GM21576 (cell line): Measurements from ENCODE around the gene SHCBP1.
A peak's percentile ranks its signal among the peaks of the same experiment; 100 is the strongest.
"Not testable (repeated sequence)": the region's sequence is repeated elsewhere in the genome, so short reads cannot be mapped to it uniquely, and the experiment has no call there.

ENCODE experiments used
- ATAC-seq: cut with Tn5 transposase; IDR thresholded peaks from one replicate; pipeline ENCODE4 v1.9.1; 2021; ENCODE audit warnings: mild to moderate bottlenecking, moderate library complexity; ENCODE audit not compliant: unreplicated experiment

SHCBP1 gene

GRCh38 chr16:46621006-46621933 lies at the start of gene SHCBP1:
SHCBP1 (minus strand) TSS chr16:46621379; CDS start chr16:46621359, 20 bp downstream.
- ATAC-seq = peak; percentile 92

DNA sequence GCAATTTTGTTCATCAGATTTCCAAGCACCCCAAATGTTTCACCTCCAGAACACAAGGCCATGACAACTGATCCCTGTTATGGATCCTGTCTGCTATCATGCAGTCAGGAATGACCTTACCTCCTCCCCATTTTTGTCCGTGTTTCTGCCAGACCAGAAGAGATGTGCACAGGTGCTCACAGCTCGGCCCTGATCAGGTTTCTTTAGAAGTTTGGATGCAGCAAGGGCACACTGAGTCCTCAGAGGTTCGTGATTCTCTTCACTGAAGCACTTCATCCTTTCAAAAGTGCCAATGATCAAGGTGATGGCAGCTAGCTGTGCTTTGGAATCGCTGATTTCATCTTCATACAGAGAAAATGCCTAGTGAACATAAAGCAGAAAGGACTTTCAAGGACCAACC lies 40.9 kb upstream of the SHCBP1 start:
- ATAC-seq = no peak

DNA sequence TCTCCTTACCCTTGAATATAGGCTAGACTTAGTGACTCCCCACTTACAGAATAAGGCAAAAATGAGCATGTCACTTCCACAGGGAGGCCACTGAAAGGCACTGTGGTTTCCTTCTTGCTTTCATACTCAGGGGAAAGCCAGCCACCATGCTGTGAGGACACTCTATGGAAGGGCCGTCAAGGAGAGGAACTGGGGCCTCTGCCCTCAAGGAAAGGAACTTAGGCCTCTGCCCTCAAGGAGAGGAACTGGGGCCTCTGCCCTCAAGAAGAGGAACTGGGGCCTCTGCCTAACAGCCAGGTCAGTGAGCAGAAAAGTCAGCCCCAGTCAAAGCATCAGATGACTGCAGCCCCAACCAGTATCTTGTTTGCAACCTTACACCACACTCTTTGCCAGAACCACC lies 37.7 kb upstream of the SHCBP1 start:
- ATAC-seq = peak; percentile 94

- no peak for ATAC-seq
Observed at GRCh38 chr16:46651305-46651704, 30.1 kb upstream of the SHCBP1 start.

DNA sequence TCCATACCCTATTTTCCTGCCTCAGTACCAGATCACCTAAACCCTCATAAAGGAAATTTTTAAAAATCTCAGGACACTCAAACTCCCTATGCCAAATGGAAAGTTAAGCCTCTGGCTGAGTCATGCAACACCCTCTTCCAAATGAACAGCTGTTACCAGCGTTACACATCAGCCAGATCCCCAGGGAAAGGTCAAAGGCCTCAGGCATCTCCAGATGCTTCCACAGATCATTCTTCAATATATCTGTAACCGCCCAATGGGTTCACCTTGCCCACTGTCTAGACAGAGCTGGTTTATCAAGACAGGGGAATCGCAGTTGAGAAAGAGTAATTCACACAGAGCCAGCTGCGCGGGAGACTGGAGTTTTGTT lies 29.1 kb upstream of the SHCBP1 start:
- no peak for ATAC-seq

GRCh38 chr16:46649588-46650253 lies 28.5 kb upstream of the SHCBP1 start:
- ATAC-seq = no peak

DNA sequence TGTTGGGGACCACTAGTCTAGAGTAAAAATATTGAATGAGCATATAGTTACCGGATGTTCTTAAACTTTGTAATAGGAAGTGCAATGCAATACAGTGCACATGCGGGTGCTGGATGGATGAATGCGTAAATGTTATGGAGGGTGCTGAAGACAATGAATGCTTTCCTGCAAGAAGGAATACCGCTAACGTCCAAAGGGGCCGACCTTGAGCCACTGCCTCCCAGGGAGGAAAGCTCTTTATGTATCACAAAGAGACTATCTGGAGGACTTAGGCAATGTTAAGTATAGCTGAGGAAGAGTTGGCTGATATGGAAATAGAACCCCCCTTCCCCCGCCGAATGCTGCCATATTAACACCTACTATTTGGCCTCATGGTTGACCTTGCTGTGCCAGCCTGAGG lies 27.5 kb upstream of the SHCBP1 start:
- ATAC-seq = no peak

- ATAC-seq = no peak
Observed at GRCh38 chr16:46638947-46639925, 18.1 kb upstream of the SHCBP1 start.

DNA sequence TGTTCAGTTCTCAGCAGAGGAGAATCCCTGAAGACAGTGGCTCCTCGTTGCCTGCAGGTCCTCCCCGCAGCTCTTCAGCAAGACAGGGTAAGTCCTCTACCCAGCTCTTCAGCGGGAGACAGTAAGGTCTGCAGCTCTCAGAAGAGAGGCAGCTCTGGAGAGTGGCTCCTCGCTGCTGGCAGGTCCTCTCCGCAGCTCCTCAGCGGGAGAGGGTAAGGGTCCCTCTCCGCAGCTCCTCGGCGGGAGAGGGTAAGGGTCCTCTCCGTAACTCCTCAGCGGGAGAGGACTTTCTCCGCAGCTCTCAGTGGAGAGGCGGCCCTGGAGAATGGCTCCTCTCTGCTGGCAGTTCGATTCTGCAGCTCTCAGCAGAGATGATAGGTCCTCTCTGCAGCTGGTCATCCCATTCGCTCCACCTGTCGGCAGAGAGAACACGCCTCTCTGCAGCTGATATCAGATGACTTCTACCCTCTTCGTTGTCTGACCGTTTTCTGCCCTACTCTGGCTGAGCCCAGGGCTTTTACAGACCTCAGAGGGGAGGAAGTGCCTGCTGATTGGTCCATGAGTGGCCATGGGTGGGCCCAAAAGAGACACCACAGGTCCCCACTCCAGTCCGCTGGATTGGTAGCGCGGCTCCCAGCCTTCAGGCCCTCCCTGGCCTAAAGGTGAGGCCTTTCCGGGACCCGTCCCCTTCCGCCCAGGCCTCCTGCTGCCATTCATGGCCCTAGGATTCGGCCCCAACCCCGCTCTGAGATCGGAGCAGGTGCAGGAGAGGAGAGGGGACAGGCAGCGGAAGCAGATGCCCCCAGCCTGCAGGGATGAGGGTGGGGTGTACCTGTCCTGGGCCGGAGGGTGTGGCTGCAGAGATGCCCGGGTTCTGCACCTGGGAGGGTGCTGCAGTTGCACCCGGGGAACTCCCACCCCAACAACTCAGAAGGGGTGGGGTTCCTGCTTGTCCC lies 11.9 kb upstream of the SHCBP1 start:
- no peak for ATAC-seq

GRCh38 chr16:46629331-46630219 lies 8.4 kb upstream of the SHCBP1 start:
- ATAC-seq = no peak

DNA sequence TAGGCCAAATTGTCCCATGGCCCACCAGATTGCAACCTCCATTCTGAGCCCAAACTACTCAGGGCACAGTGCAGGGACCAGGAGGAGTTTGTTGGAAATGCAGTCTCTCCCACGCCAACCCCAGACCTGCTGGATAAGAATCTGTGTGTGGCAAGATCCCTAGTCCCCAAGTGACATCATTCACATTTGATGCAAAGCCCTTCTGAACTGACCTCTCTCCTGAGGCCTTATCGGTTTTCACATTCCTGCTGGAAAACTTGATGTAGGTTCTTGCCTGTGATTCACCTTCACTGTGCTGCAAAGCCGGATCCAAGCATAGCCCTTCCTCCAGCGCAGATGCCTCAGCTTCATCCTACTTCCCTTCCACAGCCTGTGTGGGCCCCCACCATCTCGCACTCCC lies 6.6 kb upstream of the SHCBP1 start:
- ATAC-seq = no peak

DNA sequence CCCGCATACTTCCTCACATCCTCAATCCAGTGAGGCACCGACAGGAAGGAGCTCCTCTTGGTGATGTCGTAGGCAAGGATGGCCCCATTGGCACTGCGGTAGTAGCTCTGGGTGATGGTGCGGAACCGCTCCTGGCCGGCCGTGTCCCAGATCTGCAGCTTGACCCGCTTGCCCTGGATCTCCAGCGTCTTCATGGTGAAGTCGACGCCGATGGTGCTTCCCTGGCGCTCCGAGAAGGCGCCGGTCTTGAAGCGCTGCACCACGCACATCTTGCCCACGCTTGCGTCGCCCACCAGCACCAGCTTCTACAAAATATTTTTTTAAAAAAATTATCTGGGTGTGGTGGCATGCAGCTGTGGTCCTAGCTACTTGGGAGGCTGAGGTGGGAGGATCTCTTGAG lies 5.5 kb upstream of the SHCBP1 start:
- not testable (repeated sequence) for ATAC-seq

DNA sequence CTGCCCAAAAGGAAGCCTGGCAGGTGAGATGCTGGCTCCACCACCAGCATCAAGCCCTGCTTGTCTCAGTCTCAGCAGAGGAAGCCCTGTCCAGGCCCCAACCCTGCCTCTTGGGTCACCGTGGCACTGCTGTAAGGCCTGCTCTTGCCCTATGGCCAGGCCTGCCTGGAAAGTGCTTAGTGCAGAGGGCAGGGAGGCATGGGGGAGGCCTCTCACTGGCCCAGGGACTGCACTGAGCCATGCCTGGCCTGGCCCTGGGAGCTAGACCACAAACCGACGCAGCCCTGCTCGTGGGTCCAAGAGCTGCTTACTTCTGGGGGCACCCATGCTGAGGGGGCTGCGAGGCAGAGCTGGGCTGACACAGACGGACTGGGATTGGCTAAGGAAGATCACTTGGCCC lies 3.7 kb upstream of the SHCBP1 start:
- not testable (repeated sequence) for ATAC-seq

GRCh38 chr16:46623707-46624106 lies 2.5 kb upstream of the SHCBP1 start:
- ATAC-seq = not testable (repeated sequence)

DNA sequence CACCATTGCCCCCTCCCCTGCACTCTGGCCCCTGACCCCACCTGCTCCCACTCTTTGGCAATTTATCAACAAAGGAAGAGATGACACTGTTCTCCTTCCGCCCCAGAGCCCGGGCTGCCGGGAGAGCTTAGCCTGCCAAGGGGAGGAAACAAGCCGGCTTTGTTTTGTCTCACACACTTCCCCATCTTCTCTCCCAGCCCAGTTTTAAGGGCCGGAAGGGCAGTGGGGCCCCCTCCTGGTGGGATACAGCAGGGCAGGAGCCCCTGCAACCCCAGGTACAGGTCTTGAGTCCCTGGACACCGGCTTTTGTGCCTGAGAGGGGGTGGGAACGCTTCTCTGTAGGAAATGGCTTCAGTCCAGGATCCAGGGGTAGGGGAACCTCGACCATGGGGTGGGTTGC lies 2.1 kb upstream of the SHCBP1 start:
- not testable (repeated sequence) for ATAC-seq

DNA sequence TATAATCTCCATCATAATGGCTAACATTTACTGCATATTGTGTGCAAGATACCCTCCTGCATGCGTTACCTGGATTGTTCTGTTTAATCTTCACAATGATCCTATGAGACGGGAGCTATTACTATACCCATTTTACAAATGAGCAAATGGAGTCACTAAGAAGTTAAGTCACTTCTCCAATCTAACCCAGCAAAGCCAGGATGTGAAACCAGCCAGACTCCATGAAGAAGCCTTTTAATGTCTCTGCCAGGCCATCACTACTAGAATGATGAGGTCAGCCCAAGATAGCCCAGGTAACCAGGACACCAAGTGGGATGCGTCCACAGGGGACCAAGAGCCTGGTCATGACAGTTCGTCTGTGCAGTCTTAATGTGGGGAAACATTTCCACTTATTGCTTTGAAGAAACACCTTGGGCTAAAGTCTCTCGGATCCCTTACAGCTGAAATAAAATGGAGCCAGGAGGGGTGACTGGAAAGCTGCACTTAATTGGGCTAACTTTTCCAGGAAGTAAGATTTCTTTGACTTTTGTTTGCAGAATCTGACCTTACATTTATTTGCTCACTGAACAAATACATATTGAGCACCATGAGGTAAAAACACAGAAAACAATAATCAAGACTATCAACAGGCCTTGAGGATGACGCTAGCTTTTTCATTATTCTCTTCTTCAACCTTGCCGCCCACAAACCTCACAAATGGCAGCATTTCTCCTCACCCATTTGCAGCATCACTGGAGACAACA lies 926 bp upstream of the SHCBP1 start:
- ATAC-seq = no peak

GRCh38 chr16:46620266-46621005 lies 743 bp downstream of the SHCBP1 start:
- no peak for ATAC-seq

DNA sequence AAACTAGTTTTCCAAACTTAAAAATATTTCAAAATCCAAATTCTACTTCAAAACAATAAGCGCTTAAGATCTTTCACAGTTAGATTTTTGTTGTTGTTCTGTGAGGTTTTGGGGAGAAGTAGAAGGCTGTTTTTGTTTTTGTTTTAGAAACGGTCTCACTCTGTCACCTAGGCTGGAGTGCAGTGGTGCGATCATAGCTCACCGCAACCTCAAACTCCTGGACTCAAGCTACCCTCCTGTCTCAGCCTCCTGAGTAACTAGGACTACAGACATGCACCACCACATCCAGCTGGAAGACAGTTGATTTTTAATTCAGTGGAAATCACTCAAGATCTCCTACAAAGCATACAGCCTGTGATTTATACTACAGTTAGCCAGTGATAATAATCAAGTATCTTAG lies 2.7 kb downstream of the SHCBP1 start:
- no peak for ATAC-seq
